ENCODE results near the gene OMP. TPM values are rescaled to one million over a fixed set of nuclear protein-coding genes. Genes with fewer than 3 reads are reported as not detected.

The OMP gene
- total RNA-seq, 1 donor = not detected

DNA sequence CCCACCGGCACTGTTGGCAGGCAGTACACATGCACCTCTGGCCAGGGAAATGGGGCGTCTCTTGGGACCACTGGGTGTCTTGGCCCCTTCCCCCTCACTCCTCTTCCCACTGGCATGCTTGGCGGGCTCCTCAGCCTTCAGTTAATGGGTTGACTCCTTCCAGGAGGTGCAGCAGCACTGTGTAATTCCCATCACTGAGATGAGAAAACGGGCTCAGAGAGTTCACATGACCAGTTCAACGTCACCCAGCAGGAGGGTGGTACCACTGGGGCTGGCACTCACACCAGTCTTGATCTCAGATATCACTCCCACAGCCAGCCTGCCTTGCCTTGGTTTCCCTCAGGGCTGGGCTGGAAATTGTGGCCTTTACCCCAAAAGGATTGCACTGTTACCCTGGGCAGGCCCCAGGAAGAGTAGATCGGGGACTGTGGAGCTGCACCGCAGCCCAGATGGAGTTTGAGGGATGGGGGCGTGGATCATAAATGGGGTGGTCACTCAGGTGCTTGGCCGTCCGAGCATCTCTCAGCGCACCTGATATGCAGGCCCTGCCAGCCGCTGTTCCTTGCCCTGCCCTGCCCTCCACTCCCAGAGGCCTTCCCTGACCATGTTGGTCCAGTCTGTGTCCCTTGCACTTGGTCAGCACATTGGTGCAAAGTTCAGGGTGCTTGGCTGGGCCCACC is 18.9 kb upstream of the OMP start:
- TF ChIP-seq, protein P1, sequence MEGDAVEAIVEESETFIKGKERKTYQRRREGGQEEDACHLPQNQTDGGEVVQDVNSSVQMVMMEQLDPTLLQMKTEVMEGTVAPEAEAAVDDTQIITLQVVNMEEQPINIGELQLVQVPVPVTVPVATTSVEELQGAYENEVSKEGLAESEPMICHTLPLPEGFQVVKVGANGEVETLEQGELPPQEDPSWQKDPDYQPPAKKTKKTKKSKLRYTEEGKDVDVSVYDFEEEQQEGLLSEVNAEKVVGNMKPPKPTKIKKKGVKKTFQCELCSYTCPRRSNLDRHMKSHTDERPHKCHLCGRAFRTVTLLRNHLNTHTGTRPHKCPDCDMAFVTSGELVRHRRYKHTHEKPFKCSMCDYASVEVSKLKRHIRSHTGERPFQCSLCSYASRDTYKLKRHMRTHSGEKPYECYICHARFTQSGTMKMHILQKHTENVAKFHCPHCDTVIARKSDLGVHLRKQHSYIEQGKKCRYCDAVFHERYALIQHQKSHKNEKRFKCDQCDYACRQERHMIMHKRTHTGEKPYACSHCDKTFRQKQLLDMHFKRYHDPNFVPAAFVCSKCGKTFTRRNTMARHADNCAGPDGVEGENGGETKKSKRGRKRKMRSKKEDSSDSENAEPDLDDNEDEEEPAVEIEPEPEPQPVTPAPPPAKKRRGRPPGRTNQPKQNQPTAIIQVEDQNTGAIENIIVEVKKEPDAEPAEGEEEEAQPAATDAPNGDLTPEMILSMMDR (IDR thresholded peaks at IDR 0.05; ENCODE audit: extremely low read depth, low read depth, low read length) = no peak
- no peak overlapping the region for H3K4me3 ChIP-seq (ENCODE audit: insufficient read depth, low read length)
- H3K79me2 ChIP-seq (ENCODE audit: insufficient read depth, low read length) = peaks cover 40% of the 10 kb centered on the region

DNA sequence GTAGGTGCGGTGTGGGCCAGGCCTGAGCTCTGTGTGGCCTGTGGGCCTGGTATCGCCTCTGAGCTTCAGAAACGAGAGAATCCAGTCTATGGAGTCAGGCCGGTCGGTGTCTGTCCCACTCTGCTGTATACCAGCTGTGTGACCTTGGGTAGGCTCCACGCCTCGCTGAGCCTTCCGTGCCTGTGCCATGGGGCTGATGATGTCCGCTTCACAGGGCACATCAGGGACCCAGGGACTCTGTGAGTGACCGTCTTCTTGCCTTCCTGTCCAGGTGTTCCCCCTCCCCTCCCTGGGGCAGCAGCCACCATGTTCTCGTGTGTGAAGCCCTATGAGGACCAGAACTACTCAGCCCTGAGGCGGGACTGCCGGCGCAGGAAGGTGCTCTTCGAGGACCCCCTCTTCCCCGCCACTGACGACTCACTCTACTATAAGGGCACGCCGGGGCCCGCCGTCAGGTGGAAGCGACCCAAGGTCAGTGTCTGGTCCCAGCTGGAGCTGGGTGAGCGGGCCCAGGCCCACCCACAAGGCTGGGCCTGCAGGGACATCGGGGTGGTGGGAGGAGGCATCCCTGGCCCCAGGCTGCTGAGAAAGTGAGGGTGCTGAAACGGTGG is 18.0 kb upstream of the OMP start:
- TF ChIP-seq, protein P1 (IDR thresholded peaks at IDR 0.05; ENCODE audit: extremely low read depth, low read depth, low read length) = no peak
- Histone ChIP-seq H4K20me1 (ENCODE audit: insufficient read depth, low read length) (no peaks in the 10 kb centered on the region), H3K27me3 (ENCODE audit: insufficient read depth, low read length) (no peaks in the 10 kb centered on the region), H3K9me3 (ENCODE audit: low read depth, low read length) (no peaks in the 10 kb centered on the region), H3K4me3 (ENCODE audit: insufficient read depth, low read length) (no peak overlapping the region), H3K27ac (ENCODE audit: low read depth, low read length) (no peak overlapping the region), H3K36me3 (ENCODE audit: insufficient read depth, low read length) (no peaks in the 10 kb centered on the region), H3K79me2 (ENCODE audit: insufficient read depth, low read length) (peaks cover 36% of the 10 kb centered on the region), H3K4me1 (ENCODE audit: insufficient read depth, low read length) (peaks cover 23% of the 10 kb centered on the region), H3K4me2 (ENCODE audit: insufficient read depth, low read length) (no peak overlapping the region), H2AFZ (ENCODE audit: low read length) (no peak overlapping the region)
- peak; percentile 58 for DNase-seq (ENCODE audit: insufficient read length, low spot score, missing footprints)

More for the DNA sequence above, 18.9 kb upstream of the OMP start:
- no peaks in the 10 kb centered on the region for H4K20me1 ChIP-seq (ENCODE audit: insufficient read depth, low read length)
- H3K36me3 ChIP-seq (ENCODE audit: insufficient read depth, low read length) = no peaks in the 10 kb centered on the region
- H3K4me2 ChIP-seq (ENCODE audit: insufficient read depth, low read length) = no peak overlapping the region
- no peaks in the 10 kb centered on the region for H3K27me3 ChIP-seq (ENCODE audit: insufficient read depth, low read length)
- no peak overlapping the region for H3K27ac ChIP-seq (ENCODE audit: low read depth, low read length)
- peaks cover 23% of the 10 kb centered on the region for H3K4me1 ChIP-seq (ENCODE audit: insufficient read depth, low read length)
- peak; percentile 65 for DNase-seq (ENCODE audit: insufficient read length, low spot score, missing footprints)
- no peaks in the 10 kb centered on the region for H3K9me3 ChIP-seq (ENCODE audit: low read depth, low read length)
- no peak overlapping the region for H2AFZ ChIP-seq (ENCODE audit: low read length)

DNA sequence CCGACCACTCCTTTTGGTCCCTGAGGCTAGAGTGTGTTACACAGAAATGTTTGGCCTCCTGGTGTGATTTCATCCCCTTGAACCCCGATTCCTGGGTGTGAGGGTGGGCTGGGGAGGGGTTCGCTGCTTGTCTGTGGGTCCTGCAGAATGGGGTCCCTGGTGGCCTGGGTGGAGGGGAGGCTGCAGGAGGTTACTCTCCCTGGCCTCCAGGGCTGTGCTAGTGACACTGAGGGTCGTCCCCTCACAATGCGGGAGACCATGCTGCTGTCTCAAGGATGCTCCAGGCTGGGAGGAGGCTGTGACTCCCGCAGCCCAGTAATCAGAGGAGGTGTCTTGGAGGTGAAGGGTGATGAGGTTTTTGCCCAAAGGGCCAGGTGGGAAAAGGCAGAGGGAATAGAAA is 17.0 kb upstream of the OMP start:
- peaks cover 5% of the 10 kb centered on the region for H4K20me1 ChIP-seq (ENCODE audit: insufficient read depth, low read length)
- no peak overlapping the region for H3K27ac ChIP-seq (ENCODE audit: low read depth, low read length)
- no peak overlapping the region for H3K4me2 ChIP-seq (ENCODE audit: insufficient read depth, low read length)
- H3K4me3 ChIP-seq (ENCODE audit: insufficient read depth, low read length) = no peak overlapping the region
- no peaks in the 10 kb centered on the region for H3K27me3 ChIP-seq (ENCODE audit: insufficient read depth, low read length)
- H2AFZ ChIP-seq (ENCODE audit: low read length) = no peak overlapping the region
- no peak for DNase-seq (ENCODE audit: insufficient read length, low spot score, missing footprints)
- peaks cover 27% of the 10 kb centered on the region for H3K79me2 ChIP-seq (ENCODE audit: insufficient read depth, low read length)
- TF ChIP-seq, protein P1 (IDR thresholded peaks at IDR 0.05; ENCODE audit: extremely low read depth, low read depth, low read length) = no peak
- no peaks in the 10 kb centered on the region for H3K9me3 ChIP-seq (ENCODE audit: low read depth, low read length)
- H3K36me3 ChIP-seq (ENCODE audit: insufficient read depth, low read length) = no peaks in the 10 kb centered on the region
- H3K4me1 ChIP-seq (ENCODE audit: insufficient read depth, low read length) = peaks cover 18% of the 10 kb centered on the region

Data from osteoblast (primary cell).